Neural cell (in vitro differentiated cells): ENCODE data around the gene FOXJ3. TPM values are rescaled to one million over a fixed set of nuclear protein-coding genes. Genes with fewer than 3 reads are reported as not detected.

ENCODE experiments used
- H2AFZ ChIP-seq: fragments of 200-600, 300-800 bp; sonication (generic), shearing (Covaris generic); 2 replicates; pipeline ENCODE4 v1.6.0; 2014; ENCODE audit warnings: low read depth, mild to moderate bottlenecking, antibody characterized with exemption, low read length, moderate library complexity
- H3F3A ChIP-seq: fragments of 200-600 bp; shearing (Covaris generic); 2 replicates; pipeline ENCODE4 v1.6.1; 2016; ENCODE audit warnings: mild to moderate bottlenecking, moderate library complexity, mixed read lengths, antibody characterized with exemption, low read length; ENCODE audit not compliant: insufficient read depth, poor library complexity, severe bottlenecking
- H3K27ac ChIP-seq: fragments of 200-600, 300-800 bp; sonication (generic), shearing (Covaris generic); 2 replicates; pipeline ENCODE4 v1.5.1; 2014; ENCODE audit warnings: mild to moderate bottlenecking, low read length, moderate library complexity
- H3K27me3 ChIP-seq: fragments of 300-800, 200-600 bp; sonication (generic), shearing (Covaris generic); 2 replicates; pipeline ENCODE4 v1.6.0; 2014; ENCODE audit warnings: mild to moderate bottlenecking, low read depth, low read length, moderate library complexity; ENCODE audit not compliant: insufficient read depth
- H3K36me3 ChIP-seq: fragments of 300-800, 200-600 bp; sonication (generic), shearing (Covaris generic); 2 replicates; pipeline ENCODE4 v1.5.1; 2014; ENCODE audit warnings: mild to moderate bottlenecking, antibody characterized with exemption, low read length, moderate library complexity; ENCODE audit not compliant: insufficient read depth
- H3K4me2 ChIP-seq: fragments of 300-800, 200-600 bp; sonication (generic), shearing (Covaris generic); 2 replicates; pipeline ENCODE4 v1.6.0; 2014; ENCODE audit warnings: mild to moderate bottlenecking, low read length
- H3K4me3 ChIP-seq: fragments of 300-800, 200-600 bp; sonication (generic), shearing (Covaris generic); 2 replicates; pipeline ENCODE4 v1.5.1; 2014; ENCODE audit warnings: mild to moderate bottlenecking, low read length, moderate library complexity
- H3K79me2 ChIP-seq: fragments of 200-600 bp; shearing (Covaris generic); replicated peaks from 2 replicates; pipeline ENCODE4 v1.6.0; 2014; ENCODE audit warnings: mild to moderate bottlenecking, low read length, moderate library complexity; ENCODE audit not compliant: insufficient read depth
- H3K9ac ChIP-seq: fragments of 300-800, 200-600 bp; sonication (generic), shearing (Covaris generic); 2 replicates; pipeline ENCODE4 v1.6.1; 2016; ENCODE audit warnings: mild to moderate bottlenecking, low read length, mixed read lengths
- H3K9me2 ChIP-seq: fragments of 200-600 bp; shearing (Covaris generic); 2 replicates; pipeline ENCODE4 v1.6.1; 2016; ENCODE audit warnings: mild to moderate bottlenecking, low read length, mixed read lengths; ENCODE audit not compliant: insufficient read depth
- H3K9me3 ChIP-seq: fragments of 200-600, 300-800 bp; sonication (generic), shearing (Covaris generic); 2 replicates; pipeline ENCODE4 v1.6.1; 2016; ENCODE audit warnings: mild to moderate bottlenecking, mixed run types, low read length, moderate library complexity, mixed read lengths
- H4K20me1 ChIP-seq: fragments of 200-600 bp; shearing (Covaris generic); 2 replicates; pipeline ENCODE4 v1.6.1; 2016; ENCODE audit warnings: mild to moderate bottlenecking, mixed run types; ENCODE audit not compliant: insufficient read depth
- CTCF ChIP-seq: fragments of 450-650 bp; IDR thresholded peaks from 2 replicates; pipeline ENCODE4 v1.5.1; 2014; ENCODE audit warnings: antibody characterized with exemption, mild to moderate bottlenecking, moderate library complexity; ENCODE audit not compliant: poor library complexity, severe bottlenecking
- EP300 ChIP-seq: fragments of 450-650 bp; conservative IDR thresholded peaks from 2 replicates; pipeline ENCODE4 v1.6.1; 2014; ENCODE audit warnings: antibody characterized with exemption, mild to moderate bottlenecking, moderate library complexity; ENCODE audit not compliant: poor library complexity, severe bottlenecking
- EZH2 ChIP-seq: fragments of 200-600, 300-800 bp; shearing (Covaris generic), sonication (generic); IDR thresholded peaks from 2 replicates; pipeline ENCODE4 v1.6.1; 2014; ENCODE audit warnings: antibody characterized with exemption, low read length, borderline replicate concordance, mild to moderate bottlenecking; ENCODE audit not compliant: insufficient read depth, poor library complexity, severe bottlenecking
- MXI1 ChIP-seq: fragments of 450-650 bp; conservative IDR thresholded peaks from 2 replicates; pipeline ENCODE4 v1.6.1; 2014; ENCODE audit warnings: antibody characterized with exemption, mild to moderate bottlenecking; ENCODE audit not compliant: poor library complexity, severe bottlenecking
- POLR2AphosphoS5 ChIP-seq: IDR thresholded peaks from 2 replicates; pipeline ENCODE4 v1.6.1; 2012
- RAD21 ChIP-seq: fragments of 450-650 bp; conservative IDR thresholded peaks from 2 replicates; pipeline ENCODE4 v1.6.1; 2014; ENCODE audit warnings: antibody characterized with exemption, mild to moderate bottlenecking, moderate library complexity
- REST ChIP-seq: IDR thresholded peaks from 2 replicates; pipeline ENCODE4 v1.6.1; 2012; ENCODE audit warnings: borderline replicate concordance
- SMC3 ChIP-seq: fragments of 450-650 bp; conservative IDR thresholded peaks from 2 replicates; pipeline ENCODE4 v1.6.1; 2014; ENCODE audit warnings: antibody characterized with exemption, mild to moderate bottlenecking, moderate library complexity; ENCODE audit not compliant: poor library complexity
- TAF1 ChIP-seq: IDR thresholded peaks from 2 replicates; pipeline ENCODE4 v1.6.1; 2012; ENCODE audit warnings: low read depth
- polyA plus RNA-seq: library from polyadenylated mRNA; depleted of rRNA; stranded (reverse); fragments of >200 nt; gene quantifications from 2 replicates; pipeline ENCODE4 v1.2.3, GENCODE V29; 2014

FOXJ3 gene
- polyA plus RNA-seq, 1 donor from 2014 or later, result 36.0 TPM

GRCh38 chr1:42240966-42241755 lies 93.9 kb downstream of the FOXJ3 start:
- Histone ChIP-seq H3K36me3 (no peaks in the 10 kb centered on the region), H3K9me3 (peaks cover 3% of the 10 kb centered on the region), H3K4me2 (no peak overlapping the region), H3K9me2 (no peaks in the 10 kb centered on the region), H4K20me1 (no peaks in the 10 kb centered on the region), H3K79me2 (peaks cover 41% of the 10 kb centered on the region), H2AFZ (no peak overlapping the region), H3K27me3 (no peaks in the 10 kb centered on the region), H3K4me3 (no peak overlapping the region), H3K9ac (no peak overlapping the region), H3K27ac (no peak overlapping the region), H3F3A (no peaks in the 10 kb centered on the region)
- TF ChIP-seq EP300 (no peak), EZH2 (no peak), RAD21 (no peak), TAF1 (no peak), MXI1 (no peak), SMC3 (no peak), CTCF (no peak)

GRCh38 chr1:42239555-42239954 lies 95.5 kb downstream of the FOXJ3 start:
- TF ChIP-seq TAF1, result no peak
- no peak for TF ChIP-seq MXI1
- no peak for TF ChIP-seq EP300
- TF ChIP-seq RAD21, result no peak
- TF ChIP-seq CTCF, result no peak
- TF ChIP-seq EZH2, result no peak
- TF ChIP-seq POLR2AphosphoS5, result no peak
- TF ChIP-seq SMC3, result no peak
- no peak for TF ChIP-seq REST
- H3K9me2 ChIP-seq, result no peaks in the 10 kb centered on the region

More at GRCh38 chr1:42239555-42239954, 95.5 kb downstream of the FOXJ3 start:
- H2AFZ ChIP-seq, result no peak overlapping the region
- no peak overlapping the region for H3K9ac ChIP-seq
- H3K36me3 ChIP-seq, result no peaks in the 10 kb centered on the region
- H3K27me3 ChIP-seq, result no peaks in the 10 kb centered on the region
- H3K4me2 ChIP-seq, result no peak overlapping the region
- no peaks in the 10 kb centered on the region for H4K20me1 ChIP-seq
- peaks cover 8% of the 10 kb centered on the region for H3K9me3 ChIP-seq
- H3K79me2 ChIP-seq, result peaks cover 39% of the 10 kb centered on the region
- H3K4me3 ChIP-seq, result no peak overlapping the region
- no peaks in the 10 kb centered on the region for H3F3A ChIP-seq
- no peak overlapping the region for H3K27ac ChIP-seq
